GM12878 (cell line): ENCODE results near the gene PAX2. TPM values are rescaled to one million over a fixed set of nuclear protein-coding genes. Genes with fewer than 3 reads are reported as not detected.

Experiments used
- ATAC-seq: fragments of 200-7000 bp; cut with Tn5 transposase; 3 replicates; pipeline ENCODE4 v1.9.1; 2020; ENCODE audit warnings: mild to moderate bottlenecking, moderate library complexity
- BruUV-seq: library from RNA; stranded (reverse); fragments of 400-500 nt; replicated peaks from 2 replicates; lab custom pipeline; 2021; lab: Mats Ljungman, UMichigan
- CTCF ChIA-PET: fragments of 300-600 bp; sonication (Branson Sonifier 250); formaldehyde crosslinking; extraction: SDS; loops from one replicate; lab custom pipeline; 2021; ENCODE audit warnings: inconsistent platforms; lab: Yijun Ruan, JAX
- POLR2A ChIA-PET: fragments of 350-600 bp; formaldehyde crosslinking; extraction: SDS; loops from one replicate; lab custom pipeline; 2021; ENCODE audit warnings: inconsistent platforms; lab: Charles Lee
- RAD21 ChIA-PET: fragments of 300-600 bp; sonication (Branson Sonifier 250); formaldehyde crosslinking; loops from one replicate; lab custom pipeline; 2023; ENCODE audit warnings: antibody characterized with exemption; ENCODE audit not compliant: unreplicated experiment; lab: Charles Lee
- SMC1A ChIA-PET: fragments of 300-600 bp; sonication (Branson Sonifier 250); formaldehyde crosslinking; loops from one replicate; lab custom pipeline; 2023; ENCODE audit not compliant: unreplicated experiment, uncharacterized antibody; lab: Charles Lee
- DNase-seq: peaks from one replicate; pipeline ENCODE4 v3.0.0-alpha.2; 2011; ENCODE audit warnings: low read depth, low spot score
- FAIRE-seq: peaks from 3 replicates; lab custom pipeline; 2011; peaks lifted over from hg19 to GRCh38; lab: Jason Lieb, UNC
- H2AFZ ChIP-seq: 2 replicates; pipeline ENCODE4 v1.6.0; 2011; ENCODE audit warnings: low read depth, low read length, control low read depth; ENCODE audit not compliant: control insufficient read depth
- H3K27ac ChIP-seq: 2 replicates; pipeline ENCODE4 v1.5.1; 2011; ENCODE audit warnings: control low read depth; ENCODE audit not compliant: control insufficient read depth, insufficient read depth
- H3K27me3 ChIP-seq, 2 experiments: replicated peaks in 1 of 2; 2 replicates each; pipeline versions ENCODE4 v1.6.0 to v1.6.1; 2011; ENCODE audit warnings: low read length in 1 of 2; ENCODE audit not compliant: control insufficient read depth in 2 of 2, insufficient read depth in 2 of 2
- H3K36me3 ChIP-seq, 2 experiments: 2 replicates each; pipeline ENCODE4 v1.5.1; 2011; ENCODE audit warnings: low read length in 1 of 2; ENCODE audit not compliant: control insufficient read depth in 2 of 2, insufficient read depth in 2 of 2
- H3K4me1 ChIP-seq: 2 replicates; pipeline ENCODE4 v1.6.1; 2011; ENCODE audit warnings: mild to moderate bottlenecking, low read length, moderate library complexity, mixed read lengths; ENCODE audit not compliant: control insufficient read depth, insufficient read depth
- H3K4me2 ChIP-seq: 2 replicates; pipeline ENCODE4 v1.6.0; 2011; ENCODE audit warnings: control low read depth; ENCODE audit not compliant: control insufficient read depth, insufficient read depth
- H3K4me3 ChIP-seq: fragments of 200-600 bp; sonication (generic); 2 replicates; pipeline ENCODE4 v1.5.1; 2016
- H3K79me2 ChIP-seq: 2 replicates; pipeline ENCODE4 v1.6.0; 2011; ENCODE audit warnings: low read length; ENCODE audit not compliant: control insufficient read depth, insufficient read depth
- H3K9ac ChIP-seq: 2 replicates; pipeline ENCODE4 v1.8.0; 2011; ENCODE audit warnings: low read length, control low read depth, mixed read lengths; ENCODE audit not compliant: control insufficient read depth, insufficient read depth
- H3K9me3 ChIP-seq: replicated peaks from 3 replicates; pipeline ENCODE4 v1.5.1; 2011; ENCODE audit warnings: mild to moderate bottlenecking, low read length; ENCODE audit not compliant: control insufficient read depth, insufficient read depth
- H4K20me1 ChIP-seq: 2 replicates; pipeline ENCODE4 v1.6.0; 2011; ENCODE audit not compliant: control insufficient read depth, insufficient read depth
- BCL11A ChIP-seq: IDR thresholded peaks from 2 replicates; pipeline ENCODE4 v1.6.1; 2011; ENCODE audit warnings: low read depth, low read length
- BRCA1 ChIP-seq: IDR thresholded peaks from 2 replicates; pipeline ENCODE4 v1.6.1; 2011; ENCODE audit warnings: low read depth, low read length, improper control_type of control experiment
- CHD2 ChIP-seq: IDR thresholded peaks from 2 replicates; pipeline ENCODE4 v1.6.1; 2011; ENCODE audit warnings: low read depth, low read length, improper control_type of control experiment, borderline replicate concordance
- CHD4 ChIP-seq: fragments of 200-600 bp; sonication (generic); IDR thresholded peaks from 2 replicates; pipeline ENCODE4 v1.6.1; 2016; ENCODE audit warnings: mild to moderate bottlenecking
- EGR1 ChIP-seq, 2 experiments: IDR thresholded peaks; 1 replicate in 1 of 2; 2 replicates in 1 of 2; pipeline ENCODE4 v1.6.1; 2011 to 2012; ENCODE audit warnings: low read depth in 2 of 2, low read length in 2 of 2, borderline replicate concordance in 1 of 2, mild to moderate bottlenecking in 1 of 2, moderate library complexity in 1 of 2
- EZH2 ChIP-seq: IDR thresholded peaks from 2 replicates; pipeline ENCODE4 v1.6.1; 2012; ENCODE audit warnings: low read depth, mild to moderate bottlenecking, control low read depth, inconsistent platforms, low read length, borderline replicate concordance; ENCODE audit not compliant: control insufficient read depth
- FOS ChIP-seq: IDR thresholded peaks from 3 replicates; pipeline ENCODE4 v1.6.1; 2011; ENCODE audit warnings: borderline replicate concordance; ENCODE audit not compliant: insufficient read length; ENCODE audit errors: extremely low read depth
- IRF5 ChIP-seq: fragments of 450-650 bp; IDR thresholded peaks from 2 replicates; pipeline ENCODE4 v1.6.1; 2017; ENCODE audit warnings: borderline replicate concordance
- MEF2A ChIP-seq: IDR thresholded peaks from 2 replicates; pipeline ENCODE4 v1.6.1; 2011; ENCODE audit warnings: low read depth, mild to moderate bottlenecking, low read length, moderate library complexity; ENCODE audit not compliant: insufficient read depth
- MTA3 ChIP-seq: IDR thresholded peaks from 2 replicates; pipeline ENCODE4 v1.6.1; 2012; ENCODE audit warnings: low read length, inconsistent platforms, borderline replicate concordance
- NFYB ChIP-seq: IDR thresholded peaks from 2 replicates; pipeline ENCODE4 v1.6.1; 2011; ENCODE audit warnings: low read depth, mild to moderate bottlenecking, low read length, improper control_type of control experiment, moderate library complexity; ENCODE audit not compliant: insufficient read depth
- POU2F2 ChIP-seq: IDR thresholded peaks from 3 replicates; pipeline ENCODE4 v1.6.1; 2011; ENCODE audit warnings: low read depth, mild to moderate bottlenecking, low read length, borderline replicate concordance
- RCOR1 ChIP-seq: conservative IDR thresholded peaks from 2 replicates; pipeline ENCODE4 v1.6.1; 2012; ENCODE audit warnings: low read depth, low read length, improper control_type of control experiment
- SKIL ChIP-seq: fragments of 450-650 bp; IDR thresholded peaks from 2 replicates; pipeline ENCODE4 v1.6.1; 2017; ENCODE audit warnings: mild to moderate bottlenecking, low read depth, inconsistent platforms; ENCODE audit not compliant: poor library complexity, severe bottlenecking
- SMAD5 ChIP-seq: IDR thresholded peaks from 2 replicates; pipeline ENCODE4 v1.6.1; 2016; ENCODE audit warnings: antibody characterized with exemption, low read depth
- SUZ12 ChIP-seq: fragments of 200-600 bp; sonication (generic); IDR thresholded peaks from one replicate; pipeline ENCODE4 v1.6.1; 2018; ENCODE audit warnings: antibody characterized with exemption, mild to moderate bottlenecking; ENCODE audit not compliant: unreplicated experiment
- TARDBP ChIP-seq: IDR thresholded peaks from 2 replicates; pipeline ENCODE4 v1.6.1; 2016; ENCODE audit warnings: borderline replicate concordance
- WGBS: methylation state at CpG from one replicate; pipeline ENCODE4 v1.1.6; 2016; ENCODE audit warnings: low lambda C conversion rate; ENCODE audit not compliant: insufficient replicate concordance, insufficient coverage; ENCODE audit errors: missing lambda C conversion rate; 5-methylcytosine and 5-hydroxymethylcytosine counted together
- in situ Hi-C: fragments of 300-500 bp; cut with MboI; formaldehyde crosslinking; loops from 9 replicates; pipeline ENCODE4 v1.14.3; 2018; ENCODE audit warnings: mixed read lengths
- intact Hi-C: fragments of 100-400 bp; cut with micrococcal nuclease; formaldehyde crosslinking; loops from one replicate; pipeline ENCODE4 v1.14.2; 2022; ENCODE audit not compliant: unreplicated experiment
- polyA plus RNA-seq, 11 experiments: library from polyadenylated mRNA; depleted of rRNA in 4 of 11; unstranded in 6 of 11; stranded (reverse) in 5 of 11; fragments of >200 nt; fragmentation: Nextera tagmentation in 4 of 11; fragmentation: Illumina TruSeq in 1 of 11; extraction: Ambion mirVana in 4 of 11; extraction: Trizol in 1 of 11; gene quantifications; 1 replicate in 1 of 11; 2 replicates in 10 of 11; pipeline versions ENCODE4 v1.2.1 to v1.2.3, GENCODE V29; 2011 to 2016; ENCODE audit warnings: inconsistent platforms in 2 of 11, missing spikeins in 2 of 11, low read depth in 1 of 11
- total RNA-seq, 4 experiments: library from RNA; depleted of rRNA in 3 of 4; stranded (reverse); fragments of >200 nt in 3 of 4; fragmentation: Illumina TruSeq in 1 of 4; extraction: Trizol in 1 of 4; gene quantifications; 2 replicates each; pipeline versions ENCODE4 v1.2.1 to v1.2.3, GENCODE V29; 2013 to 2021
- TF ChIP-seq, protein P1 (sequence below), 3 experiments: IDR thresholded peaks in 2 of 3; conservative IDR thresholded peaks in 1 of 3; 2 replicates each; pipeline ENCODE4 v1.5.1; 2011; ENCODE audit warnings: low read depth in 3 of 3, low read length in 3 of 3, mild to moderate bottlenecking in 3 of 3, control low read depth in 2 of 3, moderate library complexity in 2 of 3, inconsistent platforms in 1 of 3, mixed read lengths in 1 of 3; ENCODE audit not compliant: control insufficient read depth in 2 of 3, insufficient read depth in 1 of 3; ENCODE audit errors: extremely low read depth in 1 of 3

PAX2 gene
- total and polyA plus RNA-seq, 10 of the 15 experiments (the other 5 are each of a cell fraction or from before 2014, with no cell fraction given), result not detected

DNA sequence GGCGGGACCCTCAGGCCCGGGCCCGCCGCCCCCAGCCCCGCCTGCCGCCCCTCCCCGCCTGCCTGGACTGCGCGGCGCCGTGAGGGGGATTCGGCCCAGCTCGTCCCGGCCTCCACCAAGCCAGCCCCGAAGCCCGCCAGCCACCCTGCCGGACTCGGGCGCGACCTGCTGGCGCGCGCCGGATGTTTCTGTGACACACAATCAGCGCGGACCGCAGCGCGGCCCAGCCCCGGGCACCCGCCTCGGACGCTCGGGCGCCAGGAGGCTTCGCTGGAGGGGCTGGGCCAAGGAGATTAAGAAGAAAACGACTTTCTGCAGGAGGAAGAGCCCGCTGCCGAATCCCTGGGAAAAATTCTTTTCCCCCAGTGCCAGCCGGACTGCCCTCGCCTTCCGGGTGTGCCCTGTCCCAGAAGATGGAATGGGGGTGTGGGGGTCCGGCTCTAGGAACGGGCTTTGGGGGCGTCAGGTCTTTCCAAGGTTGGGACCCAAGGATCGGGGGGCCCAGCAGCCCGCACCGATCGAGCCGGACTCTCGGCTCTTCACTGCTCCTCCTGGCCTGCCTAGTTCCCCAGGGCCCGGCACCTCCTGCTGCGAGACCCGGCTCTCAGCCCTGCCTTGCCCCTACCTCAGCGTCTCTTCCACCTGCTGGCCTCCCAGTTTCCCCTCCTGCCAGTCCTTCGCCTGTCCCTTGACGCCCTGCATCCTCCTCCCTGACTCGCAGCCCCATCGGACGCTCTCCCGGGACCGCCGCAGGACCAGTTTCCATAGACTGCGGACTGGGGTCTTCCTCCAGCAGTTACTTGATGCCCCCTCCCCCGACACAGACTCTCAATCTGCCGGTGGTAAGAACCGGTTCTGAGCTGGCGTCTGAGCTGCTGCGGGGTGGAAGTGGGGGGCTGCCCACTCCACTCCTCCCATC is 82.7 kb downstream of the PAX2 start:
- peak; percentile 74 for ATAC-seq
- Histone ChIP-seq H4K20me1 (no peaks in the 10 kb centered on the region; the same call in 1 of the 2 replicates), H3K9ac (no peak overlapping the region), H3K4me1 (peaks cover 8% of the 10 kb centered on the region), H3K4me2 (peak overlapping the region; percentile 75), H3K79me2 (no peaks in the 10 kb centered on the region), H3K9me3 (no peaks in the 10 kb centered on the region), H3K27ac (no peak overlapping the region), H3K4me3 (peak overlapping the region; percentile 55; the same call in 1 of the 2 replicates), H3K36me3 (no peaks in the 10 kb centered on the region), H2AFZ (no peak overlapping the region), H3K27me3 (peaks cover 13 to 40% of the 10 kb centered on the region in 2 experiments)
- BruUV-seq, result no TSS peak
- no peak for FAIRE-seq
- DNase-seq, result no peak
- ChIA-PET SMC1A (no interaction called here), POLR2A (interaction anchor here (0.6 kb wide), 1 partner anchor 18 kb away, joined by 3 read pairs; no protein-coding TSS in a partner anchor), CTCF (no interaction called here), RAD21 (no interaction called here)
- WGBS, result under 1% methylated on average over 46 of the region's 69 CpGs
- in situ Hi-C loops (no loop called here), intact Hi-C loops (no loop called here)
- TF ChIP-seq POU2F2 (no peak), SKIL (no peak), BCL11A (no peak), NFYB (no peak), CHD4 (no peak), EGR1 (IDR thresholded peaks at IDR 0.05; ENCODE audit: borderline replicate concordance in 1 of 2, low read depth in 2 of 2, low read length in 2 of 2) (no peak), TARDBP (no peak), EZH2 (peak; percentile 93; the same call in 1 of the 2 replicates), FOS (no peak), SMAD5 (no peak), CHD2 (no peak), SUZ12 (peak; percentile 88), BRCA1 (no peak), MTA3 (no peak), MEF2A (no peak), IRF5 (no peak), RCOR1 (no peak)
- TF ChIP-seq, protein P1, sequence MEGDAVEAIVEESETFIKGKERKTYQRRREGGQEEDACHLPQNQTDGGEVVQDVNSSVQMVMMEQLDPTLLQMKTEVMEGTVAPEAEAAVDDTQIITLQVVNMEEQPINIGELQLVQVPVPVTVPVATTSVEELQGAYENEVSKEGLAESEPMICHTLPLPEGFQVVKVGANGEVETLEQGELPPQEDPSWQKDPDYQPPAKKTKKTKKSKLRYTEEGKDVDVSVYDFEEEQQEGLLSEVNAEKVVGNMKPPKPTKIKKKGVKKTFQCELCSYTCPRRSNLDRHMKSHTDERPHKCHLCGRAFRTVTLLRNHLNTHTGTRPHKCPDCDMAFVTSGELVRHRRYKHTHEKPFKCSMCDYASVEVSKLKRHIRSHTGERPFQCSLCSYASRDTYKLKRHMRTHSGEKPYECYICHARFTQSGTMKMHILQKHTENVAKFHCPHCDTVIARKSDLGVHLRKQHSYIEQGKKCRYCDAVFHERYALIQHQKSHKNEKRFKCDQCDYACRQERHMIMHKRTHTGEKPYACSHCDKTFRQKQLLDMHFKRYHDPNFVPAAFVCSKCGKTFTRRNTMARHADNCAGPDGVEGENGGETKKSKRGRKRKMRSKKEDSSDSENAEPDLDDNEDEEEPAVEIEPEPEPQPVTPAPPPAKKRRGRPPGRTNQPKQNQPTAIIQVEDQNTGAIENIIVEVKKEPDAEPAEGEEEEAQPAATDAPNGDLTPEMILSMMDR (IDR thresholded peaks at IDR 0.05 in 2 of 3, conservative IDR thresholded peaks at IDR 0.05 in 1 of 3; ENCODE audit: control insufficient read depth in 2 of 3, extremely low read depth in 1 of 3, insufficient read depth in 1 of 3, low read depth in 3 of 3, low read length in 3 of 3), result peak in 2 of 3 experiments; percentile 4 to 39; a peak in 3 of 6 replicates
